SK-N-MC (cell line): ENCODE measurements around the gene BLACAT1.

Source experiments
- EZH2 ChIP-seq: fragments of 200-600 bp; sonication (generic); IDR thresholded peaks from one replicate; pipeline ENCODE4 v1.6.1; 2017; ENCODE audit warnings: antibody characterized with exemption
- FOXP2 ChIP-seq: optimal IDR thresholded peaks from 2 replicates; pipeline ENCODE3; 2011; ENCODE audit warnings: mild to moderate bottlenecking, moderate library complexity; ENCODE audit not compliant: insufficient read depth; ENCODE audit errors: extremely low read length, control extremely low read depth
- POLR2AphosphoS5 ChIP-seq: IDR thresholded peaks from 2 replicates; pipeline ENCODE4 v1.6.1; 2012; ENCODE audit warnings: mild to moderate bottlenecking, low read depth, low read length, borderline replicate concordance

- TF ChIP-seq POLR2AphosphoS5 (no peak), EZH2 (no peak), FOXP2 (no peak)
These were observed 47.9 kb downstream of the BLACAT1 start for GRCh38 chr1:205407970-205408369.
